Osteoblast (primary cell): ENCODE data around the gene RAPGEF3. TPM values are rescaled to one million over a fixed set of nuclear protein-coding genes. Genes with fewer than 3 reads are reported as not detected.

Source experiments
- DNase-seq: peaks from one replicate; pipeline ENCODE4 v3.0.0; 2011; ENCODE audit warnings: low spot score, mixed read lengths; ENCODE audit not compliant: insufficient read length; ENCODE audit errors: missing footprints
- H2AFZ ChIP-seq: 2 replicates; pipeline ENCODE4 v1.6.0; 2011; ENCODE audit warnings: mild to moderate bottlenecking, low read length
- H3K27ac ChIP-seq: 2 replicates; pipeline ENCODE4 v1.5.1; 2011; ENCODE audit warnings: mild to moderate bottlenecking, low read depth, low read length, moderate library complexity
- H3K27me3 ChIP-seq: 2 replicates; pipeline ENCODE4 v1.6.0; 2012; ENCODE audit warnings: mild to moderate bottlenecking, control low read depth, inconsistent platforms, low read length, moderate library complexity; ENCODE audit not compliant: insufficient read depth
- H3K36me3 ChIP-seq: 2 replicates; pipeline ENCODE4 v1.5.1; 2011; ENCODE audit warnings: mild to moderate bottlenecking, low read length, control low read depth, moderate library complexity; ENCODE audit not compliant: insufficient read depth
- H3K4me1 ChIP-seq: 2 replicates; pipeline ENCODE4 v1.5.1; 2011; ENCODE audit warnings: mild to moderate bottlenecking, low read length, control low read depth, moderate library complexity; ENCODE audit not compliant: insufficient read depth
- H3K4me2 ChIP-seq: 2 replicates; pipeline ENCODE4 v1.6.0; 2011; ENCODE audit warnings: mild to moderate bottlenecking, low read length; ENCODE audit not compliant: insufficient read depth
- H3K4me3 ChIP-seq: fragments of 200-600 bp; sonication (generic); 3 replicates; pipeline ENCODE4 v1.5.1; 2012; ENCODE audit warnings: mild to moderate bottlenecking, low read length, inconsistent platforms; ENCODE audit not compliant: insufficient read depth
- H3K79me2 ChIP-seq: 2 replicates; pipeline ENCODE4 v1.6.0; 2012; ENCODE audit warnings: mild to moderate bottlenecking, low read length, control low read depth, inconsistent platforms; ENCODE audit not compliant: insufficient read depth
- H3K9me3 ChIP-seq: 2 replicates; pipeline ENCODE4 v1.5.1; 2011; ENCODE audit warnings: low read depth, low read length, control low read depth
- H4K20me1 ChIP-seq: 2 replicates; pipeline ENCODE4 v1.6.0; 2012; ENCODE audit warnings: mild to moderate bottlenecking, low read length, control low read depth; ENCODE audit not compliant: insufficient read depth
- total RNA-seq: library from RNA; depleted of rRNA; stranded (reverse); fragments of >200 nt; gene quantifications from 2 replicates; pipeline ENCODE4 v1.2.3, GENCODE V29; 2012
- TF ChIP-seq, protein P1 (sequence below): IDR thresholded peaks from 2 replicates; pipeline ENCODE4 v1.5.1; 2011; ENCODE audit warnings: mild to moderate bottlenecking, low read depth, low read length, moderate library complexity; ENCODE audit errors: extremely low read depth

The RAPGEF3 gene
- total RNA-seq, 1 donor = 4.3 TPM

DNA sequence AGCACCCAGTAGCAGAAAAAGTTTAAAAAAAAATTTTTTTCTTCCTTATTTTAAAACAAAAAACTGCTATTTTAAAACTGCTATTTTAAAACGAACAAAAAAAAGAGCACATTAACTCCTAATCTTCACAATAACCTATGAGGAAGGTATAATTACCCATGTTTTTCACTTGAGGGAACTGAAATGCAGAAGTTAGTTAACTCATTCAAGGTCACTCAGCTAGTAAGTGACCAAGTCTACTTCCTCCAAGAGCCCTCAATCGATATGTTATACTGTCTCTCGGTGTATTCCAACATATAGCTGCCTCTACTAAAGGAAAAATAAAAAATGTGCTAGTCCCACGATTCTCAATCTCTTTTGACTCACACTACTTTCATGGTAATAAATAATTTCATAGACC, 60.6 kb downstream of the RAPGEF3 start:
- DNase-seq = no peak
- Histone ChIP-seq H3K27ac (no peak overlapping the region), H2AFZ (no peak overlapping the region), H3K9me3 (no peaks in the 10 kb centered on the region), H3K4me1 (no peaks in the 10 kb centered on the region), H3K4me2 (no peak overlapping the region), H3K36me3 (peaks cover 32% of the 10 kb centered on the region), H3K27me3 (no peaks in the 10 kb centered on the region), H4K20me1 (no peaks in the 10 kb centered on the region), H3K79me2 (peaks cover 19% of the 10 kb centered on the region), H3K4me3 (no peak overlapping the region)
- TF ChIP-seq, protein P1, sequence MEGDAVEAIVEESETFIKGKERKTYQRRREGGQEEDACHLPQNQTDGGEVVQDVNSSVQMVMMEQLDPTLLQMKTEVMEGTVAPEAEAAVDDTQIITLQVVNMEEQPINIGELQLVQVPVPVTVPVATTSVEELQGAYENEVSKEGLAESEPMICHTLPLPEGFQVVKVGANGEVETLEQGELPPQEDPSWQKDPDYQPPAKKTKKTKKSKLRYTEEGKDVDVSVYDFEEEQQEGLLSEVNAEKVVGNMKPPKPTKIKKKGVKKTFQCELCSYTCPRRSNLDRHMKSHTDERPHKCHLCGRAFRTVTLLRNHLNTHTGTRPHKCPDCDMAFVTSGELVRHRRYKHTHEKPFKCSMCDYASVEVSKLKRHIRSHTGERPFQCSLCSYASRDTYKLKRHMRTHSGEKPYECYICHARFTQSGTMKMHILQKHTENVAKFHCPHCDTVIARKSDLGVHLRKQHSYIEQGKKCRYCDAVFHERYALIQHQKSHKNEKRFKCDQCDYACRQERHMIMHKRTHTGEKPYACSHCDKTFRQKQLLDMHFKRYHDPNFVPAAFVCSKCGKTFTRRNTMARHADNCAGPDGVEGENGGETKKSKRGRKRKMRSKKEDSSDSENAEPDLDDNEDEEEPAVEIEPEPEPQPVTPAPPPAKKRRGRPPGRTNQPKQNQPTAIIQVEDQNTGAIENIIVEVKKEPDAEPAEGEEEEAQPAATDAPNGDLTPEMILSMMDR = no peak

DNA sequence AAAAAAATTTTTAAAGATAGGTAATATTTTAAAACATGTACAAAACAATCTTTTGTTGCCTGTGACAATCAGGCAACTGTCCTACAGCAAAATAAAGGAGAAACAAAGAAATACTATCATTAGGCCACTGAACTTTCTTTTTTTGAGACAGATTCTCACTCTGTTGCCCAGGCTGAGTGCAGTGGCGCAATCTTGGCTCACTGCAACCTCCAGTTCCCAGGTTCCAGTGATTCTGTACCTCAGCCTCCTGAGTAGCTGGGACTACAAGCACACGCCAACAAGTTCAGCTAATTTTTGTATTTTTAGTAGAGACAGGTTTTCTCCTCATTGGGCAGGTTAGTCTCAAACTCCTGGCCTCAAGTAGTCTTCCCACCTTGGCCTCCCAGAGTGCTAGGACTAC, 69.5 kb downstream of the RAPGEF3 start:
- no peak for DNase-seq
- no peak overlapping the region for H3K27ac ChIP-seq
- H3K27me3 ChIP-seq = no peaks in the 10 kb centered on the region
- H3K9me3 ChIP-seq = no peaks in the 10 kb centered on the region
- H3K36me3 ChIP-seq = peaks cover 3% of the 10 kb centered on the region
- no peak overlapping the region for H3K4me3 ChIP-seq
- no peak overlapping the region for H2AFZ ChIP-seq
- TF ChIP-seq, protein P1 = no peak
- H3K4me1 ChIP-seq = no peaks in the 10 kb centered on the region
- no peaks in the 10 kb centered on the region for H4K20me1 ChIP-seq
- H3K4me2 ChIP-seq = no peak overlapping the region
- H3K79me2 ChIP-seq = no peaks in the 10 kb centered on the region

DNA sequence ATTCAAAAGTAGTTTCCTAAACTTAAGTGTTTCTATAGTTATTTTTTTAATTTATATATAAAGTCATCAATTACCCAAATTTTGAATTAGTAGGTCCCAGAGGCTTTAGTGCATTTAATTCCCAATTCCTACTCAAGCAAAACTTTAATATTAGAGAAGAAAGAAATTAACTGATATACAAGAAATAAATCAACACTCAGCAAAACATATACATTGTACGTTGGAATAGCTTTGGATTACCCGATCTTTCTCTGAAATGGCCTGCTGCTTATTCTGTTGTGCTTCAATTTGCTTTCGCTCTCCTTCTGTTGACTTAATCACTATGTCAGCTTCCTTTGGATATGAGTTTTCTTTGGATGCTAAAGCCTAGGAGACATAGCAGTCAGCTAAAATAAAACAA, 71.0 kb downstream of the RAPGEF3 start:
- H3K4me2 ChIP-seq = no peak overlapping the region
- TF ChIP-seq, protein P1 = no peak
- peaks cover 6% of the 10 kb centered on the region for H3K36me3 ChIP-seq
- no peaks in the 10 kb centered on the region for H4K20me1 ChIP-seq
- H3K79me2 ChIP-seq = no peaks in the 10 kb centered on the region
- H2AFZ ChIP-seq = no peak overlapping the region
- no peak overlapping the region for H3K27ac ChIP-seq
- H3K9me3 ChIP-seq = no peaks in the 10 kb centered on the region
- H3K4me3 ChIP-seq = no peak overlapping the region
- no peak for DNase-seq
- H3K4me1 ChIP-seq = no peaks in the 10 kb centered on the region
- no peaks in the 10 kb centered on the region for H3K27me3 ChIP-seq

DNA sequence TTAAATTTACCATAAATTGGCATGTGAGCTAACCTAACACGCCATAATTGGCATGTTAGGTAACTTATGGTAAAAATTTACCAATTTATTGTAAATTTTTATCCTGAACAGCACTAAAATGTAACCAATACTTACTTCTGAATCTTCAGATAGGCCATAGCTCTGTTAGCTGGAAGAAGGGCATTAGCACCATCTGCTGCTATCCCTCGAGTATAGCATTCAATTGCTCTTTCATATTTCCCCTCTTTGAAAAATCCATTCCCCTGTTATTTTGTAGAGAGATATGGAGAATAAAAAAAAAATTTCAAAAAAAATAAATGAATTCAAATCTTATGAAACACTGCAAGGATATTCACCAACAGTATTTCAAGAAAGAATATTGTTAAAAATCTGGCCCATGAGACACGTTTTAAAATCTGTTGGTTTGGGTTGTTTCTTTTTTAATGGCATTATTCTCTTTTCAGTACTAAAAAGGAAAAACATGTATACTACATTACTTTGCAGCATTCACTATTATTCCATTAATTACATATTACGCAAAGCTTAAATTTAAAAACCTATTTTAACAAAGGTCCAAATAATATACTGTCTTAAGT, 71.9 kb downstream of the RAPGEF3 start:
- Histone ChIP-seq H3K36me3 (peaks cover 7% of the 10 kb centered on the region), H3K4me2 (no peak overlapping the region), H3K27ac (no peak overlapping the region), H4K20me1 (no peaks in the 10 kb centered on the region), H3K4me1 (no peaks in the 10 kb centered on the region), H3K9me3 (no peaks in the 10 kb centered on the region), H2AFZ (no peak overlapping the region), H3K79me2 (no peaks in the 10 kb centered on the region), H3K27me3 (no peaks in the 10 kb centered on the region), H3K4me3 (no peak overlapping the region)
- DNase-seq = peak; percentile 43
- TF ChIP-seq, protein P1 = peak; percentile 78

Other genes starting within 250 kb of the RAPGEF3 start
- gene RPAP3, start 52.9 kb downstream of the RAPGEF3 start, total RNA-seq = 15.6 and 17.1 TPM in 2 replicates
- not detected in 2 replicates for gene ENDOU, start 33.4 kb downstream of the RAPGEF3 start, total RNA-seq
- gene SLC48A1, start 14.4 kb upstream of the RAPGEF3 start, total RNA-seq = 18.0 and 19.2 TPM in 2 replicates
- gene HDAC7, start 61.0 kb upstream of the RAPGEF3 start, total RNA-seq = 39.8 and 41.3 TPM in 2 replicates
- gene VDR, start 146.1 kb upstream of the RAPGEF3 start, total RNA-seq = 30.4 and 32.2 TPM in 2 replicates
- gene TMEM106C, start 204.7 kb upstream of the RAPGEF3 start, total RNA-seq = 57.5 and 58.3 TPM in 2 replicates
- gene COL2A1, start 245.6 kb upstream of the RAPGEF3 start, total RNA-seq = under 0.01 TPM in 2 replicates